HL-60 (cell line): ENCODE data around the gene WDCP.

Source experiments
- DNase-seq, 2 experiments: peaks; one replicate each; pipeline ENCODE4 v3.0.0-alpha.2; 2010 to 2020; ENCODE audit warnings: low read depth in 1 of 2, low spot score in 1 of 2
- H3K27ac ChIP-seq: fragments of 250-450 bp; sonication (Bioruptor Pico); replicated peaks from 2 replicates; pipeline ENCODE4 v1.5.1; 2020; ENCODE audit warnings: mild to moderate bottlenecking, moderate library complexity
- H3K27me3 ChIP-seq: fragments of 250-450 bp; sonication (Bioruptor Pico); 2 replicates; pipeline ENCODE4 v1.5.1; 2021; ENCODE audit warnings: mild to moderate bottlenecking, moderate library complexity; ENCODE audit not compliant: insufficient read depth, poor library complexity, severe bottlenecking
- H3K4me3 ChIP-seq: replicated peaks from 2 replicates; pipeline ENCODE4 v1.5.1; 2011; ENCODE audit warnings: mild to moderate bottlenecking, control low read depth, low read length; ENCODE audit not compliant: insufficient read depth
- GABPA ChIP-seq: IDR thresholded peaks from 2 replicates; pipeline ENCODE4 v1.6.1; 2012; ENCODE audit warnings: low read depth
- POLR2AphosphoS5 ChIP-seq: IDR thresholded peaks from 2 replicates; pipeline ENCODE4 v1.6.1; 2012; ENCODE audit warnings: low read depth
- SPI1 ChIP-seq: IDR thresholded peaks from 2 replicates; pipeline ENCODE4 v1.6.1; 2012; ENCODE audit warnings: low read depth, mild to moderate bottlenecking, borderline replicate concordance
- TF ChIP-seq, protein P1 (sequence below): IDR thresholded peaks from one replicate; pipeline ENCODE4 v1.5.1; 2011; ENCODE audit warnings: low read length, control low read depth, inconsistent platforms; ENCODE audit not compliant: insufficient read depth
- TF ChIP-seq, protein P2 (sequence below): IDR thresholded peaks from 2 replicates; pipeline ENCODE4 v1.6.1; 2012; ENCODE audit warnings: low read depth; ENCODE audit not compliant: insufficient replicate concordance

WDCP gene

DNA sequence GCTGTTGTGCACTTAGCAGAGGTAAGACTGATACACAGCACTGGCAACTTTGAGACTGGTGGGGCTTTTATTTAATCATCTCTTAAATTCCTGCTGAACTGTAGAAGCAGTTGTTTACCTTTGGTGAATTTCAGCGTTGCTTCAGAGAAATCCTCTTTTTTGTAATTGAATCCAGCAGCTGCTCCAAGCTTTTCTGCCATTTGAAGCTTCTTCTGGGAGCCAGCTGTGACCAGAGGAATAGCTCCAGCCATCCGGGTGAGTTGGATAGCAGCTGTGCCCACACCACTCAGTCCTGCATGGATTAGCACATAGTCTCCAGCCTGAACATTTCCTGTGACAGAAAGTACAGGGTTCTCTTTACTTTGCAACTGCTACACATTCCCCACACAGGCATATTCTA lies 33.5 kb upstream of the WDCP start:
- no peak for DNase-seq
- Histone ChIP-seq H3K4me3 (no peak overlapping the region), H3K27me3 (no peaks in the 10 kb centered on the region), H3K27ac (peak overlapping the region; percentile 19; the same call in 1 of the 2 replicates)
- TF ChIP-seq, protein P1, sequence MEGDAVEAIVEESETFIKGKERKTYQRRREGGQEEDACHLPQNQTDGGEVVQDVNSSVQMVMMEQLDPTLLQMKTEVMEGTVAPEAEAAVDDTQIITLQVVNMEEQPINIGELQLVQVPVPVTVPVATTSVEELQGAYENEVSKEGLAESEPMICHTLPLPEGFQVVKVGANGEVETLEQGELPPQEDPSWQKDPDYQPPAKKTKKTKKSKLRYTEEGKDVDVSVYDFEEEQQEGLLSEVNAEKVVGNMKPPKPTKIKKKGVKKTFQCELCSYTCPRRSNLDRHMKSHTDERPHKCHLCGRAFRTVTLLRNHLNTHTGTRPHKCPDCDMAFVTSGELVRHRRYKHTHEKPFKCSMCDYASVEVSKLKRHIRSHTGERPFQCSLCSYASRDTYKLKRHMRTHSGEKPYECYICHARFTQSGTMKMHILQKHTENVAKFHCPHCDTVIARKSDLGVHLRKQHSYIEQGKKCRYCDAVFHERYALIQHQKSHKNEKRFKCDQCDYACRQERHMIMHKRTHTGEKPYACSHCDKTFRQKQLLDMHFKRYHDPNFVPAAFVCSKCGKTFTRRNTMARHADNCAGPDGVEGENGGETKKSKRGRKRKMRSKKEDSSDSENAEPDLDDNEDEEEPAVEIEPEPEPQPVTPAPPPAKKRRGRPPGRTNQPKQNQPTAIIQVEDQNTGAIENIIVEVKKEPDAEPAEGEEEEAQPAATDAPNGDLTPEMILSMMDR = no peak
- TF ChIP-seq SPI1 (no peak), POLR2AphosphoS5 (no peak), GABPA (no peak)
- TF ChIP-seq, protein P2, sequence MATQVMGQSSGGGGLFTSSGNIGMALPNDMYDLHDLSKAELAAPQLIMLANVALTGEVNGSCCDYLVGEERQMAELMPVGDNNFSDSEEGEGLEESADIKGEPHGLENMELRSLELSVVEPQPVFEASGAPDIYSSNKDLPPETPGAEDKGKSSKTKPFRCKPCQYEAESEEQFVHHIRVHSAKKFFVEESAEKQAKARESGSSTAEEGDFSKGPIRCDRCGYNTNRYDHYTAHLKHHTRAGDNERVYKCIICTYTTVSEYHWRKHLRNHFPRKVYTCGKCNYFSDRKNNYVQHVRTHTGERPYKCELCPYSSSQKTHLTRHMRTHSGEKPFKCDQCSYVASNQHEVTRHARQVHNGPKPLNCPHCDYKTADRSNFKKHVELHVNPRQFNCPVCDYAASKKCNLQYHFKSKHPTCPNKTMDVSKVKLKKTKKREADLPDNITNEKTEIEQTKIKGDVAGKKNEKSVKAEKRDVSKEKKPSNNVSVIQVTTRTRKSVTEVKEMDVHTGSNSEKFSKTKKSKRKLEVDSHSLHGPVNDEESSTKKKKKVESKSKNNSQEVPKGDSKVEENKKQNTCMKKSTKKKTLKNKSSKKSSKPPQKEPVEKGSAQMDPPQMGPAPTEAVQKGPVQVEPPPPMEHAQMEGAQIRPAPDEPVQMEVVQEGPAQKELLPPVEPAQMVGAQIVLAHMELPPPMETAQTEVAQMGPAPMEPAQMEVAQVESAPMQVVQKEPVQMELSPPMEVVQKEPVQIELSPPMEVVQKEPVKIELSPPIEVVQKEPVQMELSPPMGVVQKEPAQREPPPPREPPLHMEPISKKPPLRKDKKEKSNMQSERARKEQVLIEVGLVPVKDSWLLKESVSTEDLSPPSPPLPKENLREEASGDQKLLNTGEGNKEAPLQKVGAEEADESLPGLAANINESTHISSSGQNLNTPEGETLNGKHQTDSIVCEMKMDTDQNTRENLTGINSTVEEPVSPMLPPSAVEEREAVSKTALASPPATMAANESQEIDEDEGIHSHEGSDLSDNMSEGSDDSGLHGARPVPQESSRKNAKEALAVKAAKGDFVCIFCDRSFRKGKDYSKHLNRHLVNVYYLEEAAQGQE = no peak

DNA sequence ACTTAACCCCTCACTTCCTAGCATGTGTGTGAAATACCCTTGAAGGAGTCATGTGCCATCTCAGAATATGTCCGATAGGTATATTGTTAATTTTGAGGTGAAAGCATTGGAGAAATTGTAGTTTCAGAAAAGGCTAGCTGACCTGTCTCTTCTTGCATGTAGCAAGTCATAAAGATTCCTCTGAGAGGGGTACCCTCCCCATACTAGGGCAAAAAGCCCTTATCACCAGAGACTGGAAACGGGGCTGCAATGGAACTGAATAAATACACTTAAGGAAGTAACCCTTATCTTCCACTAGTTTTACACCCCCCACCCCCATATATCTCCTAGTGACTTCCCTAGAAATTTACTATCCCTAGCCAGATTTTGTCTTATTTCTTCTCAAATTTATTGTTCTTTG lies 30.7 kb upstream of the WDCP start:
- DNase-seq = no peak
- H3K4me3 ChIP-seq = peak overlapping the region; percentile 72
- H3K27ac ChIP-seq = peak overlapping the region; percentile 86
- H3K27me3 ChIP-seq = no peaks in the 10 kb centered on the region
- TF ChIP-seq GABPA (no peak), SPI1 (no peak)

DNA sequence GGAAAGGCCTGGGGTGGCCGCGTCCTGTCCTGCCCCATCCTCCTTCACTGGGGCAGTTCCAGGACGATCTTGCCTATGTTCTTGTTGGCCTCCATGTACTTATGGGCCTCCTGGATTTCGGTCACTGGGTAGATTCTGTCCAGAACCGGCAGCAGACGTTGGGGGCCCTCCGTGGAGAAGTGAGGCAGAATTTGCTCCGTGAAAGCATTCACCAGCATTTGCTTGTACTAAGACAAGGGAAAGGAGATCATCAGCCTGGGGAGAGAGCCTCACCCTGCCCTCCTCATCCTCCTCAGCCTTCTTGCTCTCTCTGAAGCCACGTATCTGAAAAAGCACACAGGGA lies 30.3 kb upstream of the WDCP start:
- TF ChIP-seq GABPA (no peak), POLR2AphosphoS5 (no peak), SPI1 (no peak)
- TF ChIP-seq, protein P2 = no peak
- TF ChIP-seq, protein P1 = no peak
- DNase-seq = no peak
- Histone ChIP-seq H3K27ac (peak overlapping the region; percentile 86), H3K4me3 (peak overlapping the region; percentile 72), H3K27me3 (no peaks in the 10 kb centered on the region)

DNA sequence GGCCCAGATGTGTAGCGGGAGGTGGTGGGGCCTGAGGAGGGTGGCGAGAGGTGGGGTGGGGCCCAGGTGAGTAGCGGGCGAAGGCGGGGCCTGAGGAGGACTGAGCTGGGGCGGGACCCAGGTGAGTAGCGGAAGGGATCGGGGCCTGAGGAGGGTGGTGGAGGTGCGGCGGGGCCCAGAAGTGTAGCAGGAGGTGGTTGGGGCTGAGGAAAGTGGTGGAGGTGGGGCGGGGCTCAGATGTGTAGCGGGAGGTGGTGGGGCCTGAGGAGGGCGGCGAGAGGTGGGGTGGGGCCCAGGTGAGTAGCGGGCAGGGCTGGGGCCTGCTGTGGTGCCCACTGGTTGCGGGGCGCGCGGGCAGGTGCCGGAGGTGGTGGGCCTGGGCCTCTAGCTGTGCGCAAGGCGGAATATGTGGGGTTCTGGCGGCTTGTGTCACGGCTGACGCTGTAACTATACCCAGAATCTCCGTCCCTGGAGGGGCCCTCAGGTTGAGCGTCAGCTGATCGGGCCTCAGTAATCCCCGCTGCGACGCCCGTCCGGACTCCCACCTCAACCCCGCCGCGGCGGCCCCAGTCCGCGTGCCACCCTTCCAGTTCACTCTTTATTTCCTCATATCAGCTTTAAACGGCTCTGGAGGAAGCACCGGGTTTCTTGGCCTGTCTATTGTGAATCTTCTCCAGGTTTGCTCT lies 29.8 kb upstream of the WDCP start:
- peak; percentile 26 to 61 for DNase-seq
- Histone ChIP-seq H3K27me3 (no peaks in the 10 kb centered on the region), H3K4me3 (peak overlapping the region; percentile 72), H3K27ac (peak overlapping the region; percentile 86)
- TF ChIP-seq POLR2AphosphoS5 (no peak), SPI1 (no peak), GABPA (no peak)
- TF ChIP-seq, protein P2 = peak; percentile 37
- TF ChIP-seq, protein P1 = no peak
